Activated CD8-positive, alpha-beta T cell treated with anti-CD3 and anti-CD28 coated beads, Interleukin-2, amount 10 ng/mL, durations not matched to agents 7 days and 5 days (primary cell): Measurements from ENCODE around the gene POT1. TPM values are rescaled to one million over a fixed set of nuclear protein-coding genes. Genes with fewer than 3 reads are reported as not detected.

Experiments
- ATAC-seq: fragments of 150-1000 bp; cut with Tn5 transposase; one replicate; pipeline ENCODE4 v1.10.0; 2021; ENCODE audit warnings: moderate library complexity
- CTCF ChIA-PET: fragments of 350-600 bp; sonication (Branson Sonifier 250); formaldehyde crosslinking; loops from one replicate; lab custom pipeline; 2021; ENCODE audit warnings: antibody characterized with exemption; lab: Charles Lee
- POLR2A ChIA-PET: fragments of 350-600 bp; sonication (Branson Sonifier 250); formaldehyde crosslinking; loops from one replicate; lab custom pipeline; 2021; ENCODE audit warnings: antibody characterized with exemption; lab: Charles Lee
- DNase-seq: peaks from one replicate; pipeline ENCODE4 v3.0.0-alpha.2; 2020
- H3K27ac Mint-ChIP-seq: one replicate; pipeline ENCODE4 v1.8.0; 2021; ENCODE audit warnings: mild to moderate bottlenecking, mixed read lengths
- H3K27me3 Mint-ChIP-seq: one replicate; pipeline ENCODE4 v1.8.0; 2021; ENCODE audit warnings: low read depth, mixed read lengths
- H3K36me3 Mint-ChIP-seq: one replicate; pipeline ENCODE4 v1.8.0; 2021; ENCODE audit warnings: low read depth, mixed read lengths
- H3K4me1 Mint-ChIP-seq: one replicate; pipeline ENCODE4 v1.8.0; 2021; ENCODE audit warnings: low read depth, mixed read lengths
- H3K4me3 Mint-ChIP-seq: one replicate; pipeline ENCODE4 v1.8.0; 2021; ENCODE audit warnings: mild to moderate bottlenecking, mixed read lengths
- H3K9me3 Mint-ChIP-seq: one replicate; pipeline ENCODE4 v1.8.0; 2022; ENCODE audit warnings: mixed read lengths; ENCODE audit not compliant: insufficient read depth
- total RNA-seq, 2 experiments: library from RNA; stranded (reverse); gene quantifications; one replicate each; pipeline ENCODE4 v1.2.3, GENCODE V29; 2021

Gene POT1
- total RNA-seq, 2 experiments from 2014 or later = 29.1 to 30.4 TPM

GRCh38 chr7:124780056-124780455 is 149.6 kb downstream of the POT1 start:
- DNase-seq = no peak
- Mint-ChIP-seq H3K9me3 (no peaks in the 10 kb centered on the region), H3K4me3 (no peak overlapping the region), H3K27me3 (peaks cover 3% of the 10 kb centered on the region), H3K36me3 (no peaks in the 10 kb centered on the region), H3K27ac (no peak overlapping the region), H3K4me1 (no peaks in the 10 kb centered on the region)
- ChIA-PET POLR2A (no interaction called here), CTCF (no interaction called here)
- no peak for ATAC-seq

GRCh38 chr7:124779620-124780019 is 150.0 kb downstream of the POT1 start:
- ATAC-seq = no peak
- H3K4me1 Mint-ChIP-seq = no peaks in the 10 kb centered on the region
- CTCF ChIA-PET = no interaction called here

GRCh38 chr7:124779194-124779593 is 150.4 kb downstream of the POT1 start:
- CTCF ChIA-PET = no interaction called here
- no peak overlapping the region for H3K4me3 Mint-ChIP-seq
- ATAC-seq = no peak

More at GRCh38 chr7:124779620-124780019, 150.0 kb downstream of the POT1 start:
- POLR2A ChIA-PET = no interaction called here
- DNase-seq = no peak
- Mint-ChIP-seq H3K36me3 (no peaks in the 10 kb centered on the region), H3K4me3 (no peak overlapping the region), H3K27me3 (peaks cover 3% of the 10 kb centered on the region), H3K9me3 (no peaks in the 10 kb centered on the region), H3K27ac (no peak overlapping the region)

GRCh38 chr7:124777268-124777667 is 152.4 kb downstream of the POT1 start:
- no peak for DNase-seq
- ChIA-PET POLR2A (no interaction called here), CTCF (no interaction called here)
- Mint-ChIP-seq H3K4me1 (no peaks in the 10 kb centered on the region), H3K27ac (no peak overlapping the region), H3K4me3 (no peak overlapping the region), H3K27me3 (peaks cover 9% of the 10 kb centered on the region), H3K9me3 (no peaks in the 10 kb centered on the region), H3K36me3 (no peaks in the 10 kb centered on the region)
- no peak for ATAC-seq

More at GRCh38 chr7:124779194-124779593, 150.4 kb downstream of the POT1 start:
- Mint-ChIP-seq H3K9me3 (no peaks in the 10 kb centered on the region), H3K27me3 (peaks cover 3% of the 10 kb centered on the region), H3K36me3 (no peaks in the 10 kb centered on the region), H3K4me1 (no peaks in the 10 kb centered on the region), H3K27ac (no peak overlapping the region)
- POLR2A ChIA-PET = no interaction called here
- DNase-seq = no peak

- H3K27ac Mint-ChIP-seq = no peak overlapping the region
- no peak overlapping the region for H3K4me3 Mint-ChIP-seq
- POLR2A ChIA-PET = no interaction called here
- no peaks in the 10 kb centered on the region for H3K36me3 Mint-ChIP-seq
- no peak for DNase-seq
- CTCF ChIA-PET = no interaction called here
- ATAC-seq = no peak
- H3K27me3 Mint-ChIP-seq = peaks cover 12% of the 10 kb centered on the region
- H3K4me1 Mint-ChIP-seq = no peaks in the 10 kb centered on the region
- no peaks in the 10 kb centered on the region for H3K9me3 Mint-ChIP-seq
These were observed 153.5 kb downstream of the POT1 start for GRCh38 chr7:124776153-124776552.

- CTCF ChIA-PET = no interaction called here
- ATAC-seq = no peak
These were observed 154.2 kb downstream of the POT1 start for GRCh38 chr7:124775422-124775821.

GRCh38 chr7:124773938-124774337 is 155.7 kb downstream of the POT1 start:
- no peak overlapping the region for H3K27ac Mint-ChIP-seq
- no peaks in the 10 kb centered on the region for H3K4me1 Mint-ChIP-seq
- ATAC-seq (no peak), DNase-seq (no peak)
- H3K4me3 Mint-ChIP-seq = no peak overlapping the region
- H3K27me3 Mint-ChIP-seq = peaks cover 14% of the 10 kb centered on the region
- H3K9me3 Mint-ChIP-seq = no peaks in the 10 kb centered on the region
- POLR2A ChIA-PET = no interaction called here
- H3K36me3 Mint-ChIP-seq = no peaks in the 10 kb centered on the region
- CTCF ChIA-PET = no interaction called here

More at GRCh38 chr7:124775422-124775821, 154.2 kb downstream of the POT1 start:
- Mint-ChIP-seq H3K27ac (no peak overlapping the region), H3K27me3 (peaks cover 17% of the 10 kb centered on the region), H3K9me3 (no peaks in the 10 kb centered on the region), H3K4me3 (no peak overlapping the region), H3K36me3 (no peaks in the 10 kb centered on the region), H3K4me1 (no peaks in the 10 kb centered on the region)
- no peak for DNase-seq
- POLR2A ChIA-PET = no interaction called here

- H3K27me3 Mint-ChIP-seq = peaks cover 16% of the 10 kb centered on the region
- DNase-seq (no peak), ATAC-seq (no peak)
- no peak overlapping the region for H3K27ac Mint-ChIP-seq
- POLR2A ChIA-PET = no interaction called here
- H3K9me3 Mint-ChIP-seq = no peaks in the 10 kb centered on the region
- H3K4me1 Mint-ChIP-seq = no peaks in the 10 kb centered on the region
- CTCF ChIA-PET = no interaction called here
- no peaks in the 10 kb centered on the region for H3K36me3 Mint-ChIP-seq
- no peak overlapping the region for H3K4me3 Mint-ChIP-seq
These were observed 156.3 kb downstream of the POT1 start for GRCh38 chr7:124773339-124773738.

Other genes with a start within 250 kb of the POT1 start
- gene GPR37, start 164.0 kb downstream of the POT1 start, total RNA-seq = not detected